Activated T-cell treated with anti-CD3 and anti-CD28 coated beads, Interleukin-2, amount 50 U/mL, for 72 hours (primary cell): Measurements from ENCODE around the gene MCCC2. TPM values are rescaled to one million over a fixed set of nuclear protein-coding genes. Genes with fewer than 3 reads are reported as not detected.

Source experiments
- ATAC-seq, 2 donors: fragments of 150-1000 bp; cut with Tn5 transposase; replicated peaks in 1 of 2; 2 replicates each; pipeline ENCODE4 v1.10.0; 2021; ENCODE audit warnings: moderate library complexity in 2 of 2, mild to moderate bottlenecking in 1 of 2
- DNase-seq, 2 donors: peaks; one replicate each; pipeline ENCODE4 v3.0.0; 2021 to 2022; ENCODE audit warnings: mixed read lengths in 1 of 2
- H3K27ac Mint-ChIP-seq: one replicate; pipeline ENCODE4 v1.8.0; 2022; ENCODE audit warnings: mild to moderate bottlenecking, moderate library complexity, mixed read lengths
- H3K27me3 Mint-ChIP-seq: one replicate; pipeline ENCODE4 v1.8.0; 2022; ENCODE audit warnings: low read depth, mixed read lengths
- H3K36me3 Mint-ChIP-seq, 2 donors: one replicate each; pipeline ENCODE4 v1.8.0; 2022; ENCODE audit warnings: mixed read lengths in 2 of 2, mild to moderate bottlenecking in 1 of 2; ENCODE audit not compliant: insufficient read depth in 2 of 2
- H3K4me1 Mint-ChIP-seq: one replicate; pipeline ENCODE4 v1.8.0; 2022; ENCODE audit warnings: low read depth, mixed read lengths
- H3K4me3 Mint-ChIP-seq, 2 donors: one replicate each; pipeline ENCODE4 v1.8.0; 2022; ENCODE audit warnings: mild to moderate bottlenecking in 2 of 2, mixed read lengths in 2 of 2, moderate library complexity in 2 of 2
- H3K9me3 Mint-ChIP-seq, 2 donors: one replicate each; pipeline ENCODE4 v1.8.0; 2022; ENCODE audit warnings: mixed read lengths in 2 of 2
- total RNA-seq, 2 donors: library from RNA; stranded (reverse); gene quantifications; one replicate each; pipeline ENCODE4 v1.2.3, GENCODE V29; 2022

MCCC2 gene
- total RNA-seq, 2 donors from 2014 or later: 49.6 to 51.3 TPM

DNA sequence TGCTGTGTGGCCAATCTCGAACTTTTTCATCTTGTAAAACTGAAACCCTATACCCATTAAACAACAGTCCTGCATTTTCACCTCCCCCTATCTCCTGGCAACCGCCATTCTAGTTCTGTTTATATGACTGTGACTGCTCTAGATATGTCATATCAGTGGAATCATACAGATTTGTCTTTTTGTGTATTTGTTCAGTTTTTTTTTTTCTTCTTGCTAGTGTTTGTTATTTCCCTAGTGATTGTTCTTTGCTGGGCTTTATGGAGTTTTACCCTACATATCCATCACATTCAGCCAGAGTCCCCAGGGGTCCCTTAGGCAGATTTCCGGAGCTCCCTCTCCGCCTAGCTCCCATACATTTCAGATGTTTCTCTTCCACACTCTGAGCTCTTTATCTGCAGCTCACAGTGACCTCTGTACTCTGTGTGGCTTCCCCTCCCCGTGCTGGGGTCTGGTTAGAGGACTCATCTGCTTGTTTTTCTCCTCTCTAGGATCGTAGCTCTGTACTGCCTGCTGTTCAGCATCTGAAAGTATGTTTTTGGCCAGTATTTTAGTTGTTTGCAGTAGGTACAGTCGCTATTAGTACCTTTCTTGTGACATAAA lies 106.8 kb downstream of the MCCC2 start:
- ATAC-seq (no peak), DNase-seq (no peak)
- peaks cover 2% of the 10 kb centered on the region in 2 donors for H3K36me3 Mint-ChIP-seq
- H3K9me3 Mint-ChIP-seq: peaks cover 3% of the 10 kb centered on the region in 2 donors
- H3K4me1 Mint-ChIP-seq: peaks cover 8% of the 10 kb centered on the region
- H3K27ac Mint-ChIP-seq: no peak overlapping the region
- H3K27me3 Mint-ChIP-seq: peaks cover 15% of the 10 kb centered on the region
- no peak overlapping the region for H3K4me3 Mint-ChIP-seq

DNA sequence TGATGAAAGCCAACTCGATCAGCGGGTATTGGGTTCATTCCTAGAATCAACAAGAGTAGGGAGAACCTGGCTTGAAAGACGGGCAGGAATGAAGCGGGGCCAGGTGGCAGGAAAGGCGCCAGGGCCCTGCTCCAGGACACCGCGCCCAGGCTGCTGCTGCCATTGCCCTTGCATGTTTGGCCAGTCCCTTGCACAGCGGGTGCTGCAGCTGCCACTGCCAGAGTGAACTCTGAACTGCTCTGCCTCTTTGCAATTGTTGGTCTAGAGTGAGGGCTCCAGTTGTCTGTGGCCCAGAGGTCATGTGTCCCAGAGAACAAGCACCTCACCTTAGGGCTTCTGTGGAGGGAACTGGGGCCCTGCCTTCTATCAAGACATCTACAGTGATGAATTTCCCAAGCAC lies 107.9 kb downstream of the MCCC2 start:
- peaks cover 11% of the 10 kb centered on the region for H3K27me3 Mint-ChIP-seq
- DNase-seq (no peak), ATAC-seq (no peak)
- peaks cover 3% of the 10 kb centered on the region in 2 donors for H3K9me3 Mint-ChIP-seq
- H3K4me3 Mint-ChIP-seq: no peak overlapping the region
- peaks cover 2% of the 10 kb centered on the region in 2 donors for H3K36me3 Mint-ChIP-seq
- peaks cover 8% of the 10 kb centered on the region for H3K4me1 Mint-ChIP-seq
- H3K27ac Mint-ChIP-seq: no peak overlapping the region

DNA sequence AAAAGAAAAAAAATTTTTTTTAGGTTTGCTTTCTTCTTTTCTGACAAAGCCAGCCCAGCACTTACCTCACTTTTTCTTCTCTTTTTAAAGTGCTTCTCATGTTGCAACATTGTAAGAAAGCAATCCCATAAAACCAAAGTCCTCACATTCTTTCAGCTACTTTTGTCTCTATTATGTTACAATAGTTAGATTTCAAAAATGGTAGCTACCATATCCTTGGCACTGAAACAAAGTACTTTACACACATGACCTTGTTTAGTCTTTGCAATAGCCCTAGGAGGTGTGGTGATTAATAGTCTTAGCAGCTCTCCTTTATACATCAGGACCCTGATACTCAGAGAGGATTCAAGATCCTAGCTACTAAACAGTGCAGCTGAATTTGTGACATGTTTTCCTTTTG lies 108.5 kb downstream of the MCCC2 start:
- DNase-seq (no peak), ATAC-seq (no peak)
- H3K27me3 Mint-ChIP-seq: peaks cover 11% of the 10 kb centered on the region
- H3K9me3 Mint-ChIP-seq: peaks cover 3% of the 10 kb centered on the region in 2 donors
- no peak overlapping the region for H3K4me3 Mint-ChIP-seq
- peaks cover 2% of the 10 kb centered on the region in 2 donors for H3K36me3 Mint-ChIP-seq
- peaks cover 8% of the 10 kb centered on the region for H3K4me1 Mint-ChIP-seq
- H3K27ac Mint-ChIP-seq: no peak overlapping the region

DNA sequence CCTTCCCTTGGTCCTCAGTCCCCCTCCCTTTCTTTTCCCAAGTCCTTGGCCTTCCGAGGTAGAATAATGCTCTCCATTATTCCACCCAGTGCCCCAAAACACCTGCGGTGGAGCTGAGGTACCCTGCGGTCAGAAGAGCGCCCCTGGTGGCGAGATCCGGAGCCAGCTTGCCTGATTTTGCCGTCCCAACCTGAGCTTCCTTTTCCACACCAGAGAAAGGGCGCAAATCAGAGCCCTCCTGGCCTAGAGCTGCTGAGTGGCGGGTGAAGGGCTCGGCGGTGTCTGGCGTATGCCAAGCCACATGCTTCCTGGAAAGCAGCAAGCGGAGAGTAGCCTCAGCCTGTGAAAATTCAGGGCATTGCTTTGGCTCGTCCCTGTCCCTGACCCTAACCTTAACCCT lies 110.8 kb downstream of the MCCC2 start:
- H3K27ac Mint-ChIP-seq: no peak overlapping the region
- H3K4me1 Mint-ChIP-seq: peaks cover 8% of the 10 kb centered on the region
- H3K4me3 Mint-ChIP-seq: no peak overlapping the region
- ATAC-seq: no peak
- H3K36me3 Mint-ChIP-seq: peaks cover 2% of the 10 kb centered on the region in 2 donors
- peaks cover 3% of the 10 kb centered on the region in 2 donors for H3K9me3 Mint-ChIP-seq
- peaks cover 15% of the 10 kb centered on the region for H3K27me3 Mint-ChIP-seq
- DNase-seq: no peak

DNA sequence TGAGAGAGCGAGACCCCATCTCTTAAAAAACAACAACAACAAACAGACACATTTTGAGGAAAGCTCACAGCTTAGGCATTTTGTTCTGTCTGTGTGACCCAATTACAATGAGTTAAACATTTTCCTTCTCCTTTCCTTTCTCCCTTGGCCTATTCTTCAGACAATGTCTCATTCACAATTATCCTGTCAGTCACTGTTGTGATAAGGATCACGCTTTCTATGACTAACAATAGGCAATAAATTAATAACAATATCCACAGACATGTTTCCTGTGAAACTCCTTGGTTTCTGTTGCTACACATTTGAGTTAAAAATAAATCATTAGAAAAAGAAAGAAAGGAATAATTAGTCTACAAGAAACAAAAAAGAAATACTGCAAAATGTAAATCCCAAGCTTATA lies 112.1 kb downstream of the MCCC2 start:
- peaks cover 8% of the 10 kb centered on the region for H3K4me1 Mint-ChIP-seq
- H3K4me3 Mint-ChIP-seq: no peak overlapping the region
- peaks cover 3% of the 10 kb centered on the region in 2 donors for H3K9me3 Mint-ChIP-seq
- ATAC-seq (no peak), DNase-seq (no peak)
- H3K27me3 Mint-ChIP-seq: peaks cover 11% of the 10 kb centered on the region
- H3K27ac Mint-ChIP-seq: no peak overlapping the region
- peaks cover 2% of the 10 kb centered on the region in 2 donors for H3K36me3 Mint-ChIP-seq

DNA sequence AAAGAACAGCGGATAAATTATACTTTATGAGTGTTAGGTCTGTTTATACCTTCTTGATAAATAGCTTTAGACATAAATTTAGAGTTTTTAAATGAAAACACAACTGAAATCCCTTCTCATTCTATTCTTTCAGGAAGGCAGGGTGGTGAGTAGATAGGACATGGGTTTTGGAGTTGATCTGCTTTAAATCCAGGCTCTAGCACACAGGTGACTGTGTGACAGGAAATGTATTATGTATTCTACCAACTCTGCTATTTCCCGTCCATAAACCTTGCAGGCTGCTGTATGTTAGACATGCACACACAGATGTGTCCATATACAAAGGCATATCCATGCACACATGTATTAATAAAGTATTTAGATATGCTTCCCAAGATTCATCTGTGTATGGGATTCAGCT lies 112.6 kb downstream of the MCCC2 start:
- H3K9me3 Mint-ChIP-seq: peaks cover 3% of the 10 kb centered on the region in 2 donors
- no peak overlapping the region for H3K27ac Mint-ChIP-seq

DNA sequence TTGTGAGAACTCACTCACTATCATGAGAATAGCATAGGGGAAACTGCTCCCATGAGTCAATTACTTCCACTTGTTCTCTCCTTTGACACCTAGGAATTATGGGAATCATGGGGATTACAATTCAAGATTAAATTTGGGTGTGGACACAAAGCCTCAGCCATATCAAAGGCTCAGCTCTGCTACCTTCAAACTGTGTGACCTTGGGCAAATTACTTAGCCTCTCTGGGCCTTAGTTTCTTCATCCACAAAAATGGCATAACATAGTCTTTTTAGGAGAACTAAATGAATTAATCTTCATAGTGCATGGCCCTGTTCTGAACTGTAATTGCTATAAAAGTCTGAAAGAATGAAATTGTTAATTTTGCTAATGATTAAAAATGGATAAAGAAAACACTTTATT lies 113.7 kb downstream of the MCCC2 start:
- no peak for ATAC-seq
- H3K4me1 Mint-ChIP-seq: peaks cover 8% of the 10 kb centered on the region
- no peak overlapping the region for H3K27ac Mint-ChIP-seq
- peaks cover 2% of the 10 kb centered on the region in 2 donors for H3K36me3 Mint-ChIP-seq
- H3K9me3 Mint-ChIP-seq: peaks cover 3% of the 10 kb centered on the region in 2 donors
- no peak for DNase-seq
- no peak overlapping the region for H3K4me3 Mint-ChIP-seq
- H3K27me3 Mint-ChIP-seq: peaks cover 11% of the 10 kb centered on the region

More for the DNA sequence above, 112.6 kb downstream of the MCCC2 start:
- ATAC-seq (no peak), DNase-seq (no peak)
- Mint-ChIP-seq H3K4me1 (peaks cover 8% of the 10 kb centered on the region), H3K4me3 (no peak overlapping the region), H3K27me3 (peaks cover 6% of the 10 kb centered on the region), H3K36me3 (peaks cover 2% of the 10 kb centered on the region in 2 donors)

DNA sequence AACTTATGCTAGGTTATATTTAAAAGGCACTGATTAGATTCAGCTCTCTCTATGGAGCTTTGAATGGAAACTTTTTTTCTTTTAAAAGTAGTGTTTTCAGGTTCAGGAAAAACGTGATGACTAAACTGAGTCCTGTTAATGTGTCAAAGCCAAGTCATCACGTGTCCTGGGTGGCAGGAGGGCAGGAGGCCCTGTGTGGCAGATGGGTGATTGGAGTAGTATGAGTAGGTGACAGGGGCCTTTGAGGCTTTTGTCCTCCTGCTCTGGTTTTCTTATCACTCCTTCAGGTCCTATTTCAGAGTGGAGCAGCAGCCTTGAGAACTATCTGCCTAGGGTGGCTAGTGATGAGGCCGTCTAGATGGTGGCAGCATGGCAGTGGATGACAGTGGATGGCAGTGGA lies 114.3 kb downstream of the MCCC2 start:
- Mint-ChIP-seq H3K9me3 (peaks cover 3% of the 10 kb centered on the region in 2 donors), H3K4me1 (peaks cover 8% of the 10 kb centered on the region), H3K36me3 (peaks cover 2% of the 10 kb centered on the region in 2 donors), H3K4me3 (no peak overlapping the region), H3K27ac (no peak overlapping the region), H3K27me3 (peaks cover 17% of the 10 kb centered on the region)
- peak in 1 of 2 donors; percentile 72 for ATAC-seq
- no peak for DNase-seq

DNA sequence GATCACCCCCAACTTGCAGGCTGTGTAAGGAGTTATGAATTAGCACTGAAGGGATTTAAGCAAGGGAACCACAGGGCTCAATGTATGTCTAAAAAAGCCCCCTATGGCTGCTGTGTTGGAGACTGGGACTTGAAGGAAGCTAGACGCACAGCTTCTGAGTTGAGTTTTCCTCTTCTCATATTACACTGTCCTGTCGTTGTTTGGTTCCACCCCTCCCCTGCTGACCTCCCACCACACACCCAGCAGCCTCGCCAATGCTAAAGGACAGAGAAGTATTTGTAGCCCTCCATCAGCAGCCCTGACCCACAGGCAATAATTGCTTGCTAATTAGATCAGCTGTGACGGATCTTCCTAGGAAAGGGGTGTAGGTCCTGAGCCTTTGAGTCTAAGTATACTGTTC lies 116.8 kb downstream of the MCCC2 start:
- Mint-ChIP-seq H3K27me3 (peaks cover 31% of the 10 kb centered on the region), H3K9me3 (no peaks in the 10 kb centered on the region), H3K36me3 (no peaks in the 10 kb centered on the region), H3K4me1 (no peaks in the 10 kb centered on the region), H3K27ac (no peak overlapping the region), H3K4me3 (no peak overlapping the region)
- no peak for DNase-seq
- ATAC-seq: no peak

DNA sequence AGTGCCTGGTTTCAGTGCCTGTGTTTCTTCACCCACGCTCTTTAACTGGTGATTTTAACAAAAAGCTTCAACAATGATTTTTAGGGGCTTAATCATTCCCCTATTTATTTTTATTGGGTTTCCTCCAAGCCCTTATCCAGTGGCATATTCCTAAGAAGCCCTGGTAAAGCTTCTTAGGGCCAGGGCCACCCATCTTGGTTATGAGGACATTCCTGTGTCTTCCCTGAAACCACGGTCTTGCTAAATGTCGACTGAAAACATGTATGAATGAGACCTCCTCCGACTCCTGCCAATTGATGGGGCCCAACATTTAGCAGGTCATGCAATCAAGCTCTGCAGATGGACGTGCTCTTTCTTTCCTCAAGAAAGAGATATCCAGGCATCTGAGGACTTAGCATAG lies 118.3 kb downstream of the MCCC2 start:
- Mint-ChIP-seq H3K27ac (no peak overlapping the region), H3K4me3 (no peak overlapping the region), H3K4me1 (no peaks in the 10 kb centered on the region), H3K27me3 (peaks cover 31% of the 10 kb centered on the region), H3K36me3 (no peaks in the 10 kb centered on the region), H3K9me3 (no peaks in the 10 kb centered on the region)
- no peak for ATAC-seq
- DNase-seq: no peak

DNA sequence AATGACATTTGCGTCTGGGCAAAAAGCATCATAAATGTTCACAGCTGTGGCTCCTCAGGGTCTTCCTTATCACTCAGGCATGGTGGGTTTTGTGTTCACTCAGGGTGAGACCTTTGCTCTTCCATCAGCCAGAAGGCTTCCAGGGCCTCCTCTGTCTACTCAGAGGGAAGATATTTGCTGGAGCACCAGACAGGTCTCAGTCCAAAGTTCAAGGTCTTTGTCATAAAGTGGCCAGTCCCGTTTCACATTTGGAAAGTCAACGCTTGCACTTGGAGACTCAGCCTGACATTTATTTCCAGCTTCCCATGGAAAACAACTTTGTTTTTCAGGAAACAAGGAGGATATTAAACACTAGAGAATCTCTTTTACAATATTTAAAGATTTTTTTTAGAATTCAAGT lies 119.8 kb downstream of the MCCC2 start:
- no peak overlapping the region for H3K4me3 Mint-ChIP-seq
- no peak for ATAC-seq
- no peak overlapping the region for H3K27ac Mint-ChIP-seq
- DNase-seq: no peak
- H3K9me3 Mint-ChIP-seq: no peaks in the 10 kb centered on the region
- H3K27me3 Mint-ChIP-seq: peaks cover 35% of the 10 kb centered on the region
- H3K4me1 Mint-ChIP-seq: no peaks in the 10 kb centered on the region
- no peaks in the 10 kb centered on the region for H3K36me3 Mint-ChIP-seq

Other genes starting within 250 kb of the MCCC2 start
- 10 to 100 TPM; 30.3 to 31.9 TPM for gene BDP1, start 131.7 kb upstream of the MCCC2 start, total RNA-seq
- not detected for gene CARTPT, start 131.9 kb downstream of the MCCC2 start, total RNA-seq